ENCODE results near the gene ZNF436. TPM values are rescaled to one million over a fixed set of nuclear protein-coding genes. Genes with fewer than 3 reads are reported as not detected.
A peak's percentile ranks its signal among the peaks of the same experiment; 100 is the strongest.

Gene ZNF436
- total RNA-seq, 1 donor, result 24.6 TPM

- peak; percentile 66 for DNase-seq (ENCODE audit: low read depth)
- H3K4me3 ChIP-seq (ENCODE audit: low read depth, low read length), result no peak overlapping the region
- TF ChIP-seq, protein P1, sequence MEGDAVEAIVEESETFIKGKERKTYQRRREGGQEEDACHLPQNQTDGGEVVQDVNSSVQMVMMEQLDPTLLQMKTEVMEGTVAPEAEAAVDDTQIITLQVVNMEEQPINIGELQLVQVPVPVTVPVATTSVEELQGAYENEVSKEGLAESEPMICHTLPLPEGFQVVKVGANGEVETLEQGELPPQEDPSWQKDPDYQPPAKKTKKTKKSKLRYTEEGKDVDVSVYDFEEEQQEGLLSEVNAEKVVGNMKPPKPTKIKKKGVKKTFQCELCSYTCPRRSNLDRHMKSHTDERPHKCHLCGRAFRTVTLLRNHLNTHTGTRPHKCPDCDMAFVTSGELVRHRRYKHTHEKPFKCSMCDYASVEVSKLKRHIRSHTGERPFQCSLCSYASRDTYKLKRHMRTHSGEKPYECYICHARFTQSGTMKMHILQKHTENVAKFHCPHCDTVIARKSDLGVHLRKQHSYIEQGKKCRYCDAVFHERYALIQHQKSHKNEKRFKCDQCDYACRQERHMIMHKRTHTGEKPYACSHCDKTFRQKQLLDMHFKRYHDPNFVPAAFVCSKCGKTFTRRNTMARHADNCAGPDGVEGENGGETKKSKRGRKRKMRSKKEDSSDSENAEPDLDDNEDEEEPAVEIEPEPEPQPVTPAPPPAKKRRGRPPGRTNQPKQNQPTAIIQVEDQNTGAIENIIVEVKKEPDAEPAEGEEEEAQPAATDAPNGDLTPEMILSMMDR (IDR thresholded peaks at IDR 0.05; ENCODE audit: insufficient read depth, low read depth, low read length), result no peak
Measured at GRCh38 chr1:23400324-23401114, 30.9 kb upstream of the ZNF436 start.

- DNase-seq (ENCODE audit: low read depth), result no peak
- TF ChIP-seq, protein P1 (IDR thresholded peaks at IDR 0.05; ENCODE audit: insufficient read depth, low read depth, low read length), result no peak
- H3K4me3 ChIP-seq (ENCODE audit: low read depth, low read length), result no peak overlapping the region
Measured at GRCh38 chr1:23399229-23399628, 29.6 kb upstream of the ZNF436 start.

DNA sequence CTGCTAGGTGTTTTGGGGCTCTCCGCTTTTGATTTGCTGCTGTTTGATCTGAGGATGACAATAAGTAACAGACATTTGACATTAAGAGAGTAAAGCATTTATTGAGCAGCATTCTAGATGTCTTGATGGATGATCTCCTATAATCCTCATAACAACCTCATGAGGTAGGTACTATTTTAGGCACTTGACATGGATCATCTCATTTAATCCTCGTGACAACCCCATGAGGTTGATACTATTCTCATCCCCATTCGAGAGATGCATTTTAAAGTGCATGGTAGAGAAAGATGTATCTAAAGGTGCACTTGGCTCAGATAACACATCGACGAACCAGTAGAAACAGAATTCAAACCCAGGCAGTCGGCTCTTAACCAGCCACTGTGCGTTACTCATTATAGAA is 28.3 kb upstream of the ZNF436 start:
- TF ChIP-seq, protein P1 (IDR thresholded peaks at IDR 0.05; ENCODE audit: insufficient read depth, low read depth, low read length), result no peak
- H3K4me3 ChIP-seq (ENCODE audit: low read depth, low read length), result no peak overlapping the region
- DNase-seq (ENCODE audit: low read depth), result no peak

GRCh38 chr1:23396380-23396779 is 26.7 kb upstream of the ZNF436 start:
- DNase-seq (ENCODE audit: low read depth), result no peak
- no peak overlapping the region for H3K4me3 ChIP-seq (ENCODE audit: low read depth, low read length)
- TF ChIP-seq, protein P1 (IDR thresholded peaks at IDR 0.05; ENCODE audit: insufficient read depth, low read depth, low read length), result no peak

GRCh38 chr1:23395849-23396248 is 26.2 kb upstream of the ZNF436 start:
- TF ChIP-seq, protein P1 (IDR thresholded peaks at IDR 0.05; ENCODE audit: insufficient read depth, low read depth, low read length), result no peak
- H3K4me3 ChIP-seq (ENCODE audit: low read depth, low read length), result no peak overlapping the region
- no peak for DNase-seq (ENCODE audit: low read depth)

DNA sequence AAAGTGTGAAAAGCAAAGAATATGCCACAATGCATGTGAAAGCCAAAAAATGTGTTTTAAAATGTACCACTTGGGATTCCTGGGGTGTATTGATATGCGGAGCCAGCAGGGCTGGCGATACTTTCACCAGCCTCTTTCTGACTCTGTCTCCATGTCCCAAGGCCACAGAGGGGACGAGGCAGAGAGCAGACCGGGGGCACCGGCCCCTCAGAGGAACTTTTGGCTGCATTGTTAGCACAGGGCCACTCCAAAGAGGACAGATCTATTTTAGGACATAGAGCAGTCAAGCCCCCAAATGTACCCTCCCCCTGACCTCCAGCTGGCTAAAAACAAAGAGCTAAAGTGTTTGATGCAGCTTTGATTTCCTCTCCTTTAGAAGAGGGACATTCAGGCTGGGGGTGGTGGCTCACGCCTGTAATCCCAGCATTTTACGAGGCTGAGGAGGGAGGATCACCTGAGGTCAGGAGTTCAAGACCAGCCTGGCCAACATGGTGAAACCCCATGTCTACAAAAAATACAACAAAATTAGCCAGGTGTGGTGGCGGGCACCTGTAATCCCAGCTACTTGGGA is 25.6 kb upstream of the ZNF436 start:
- H3K4me3 ChIP-seq (ENCODE audit: low read depth, low read length), result peak overlapping the region; percentile 0
- TF ChIP-seq, protein P1 (IDR thresholded peaks at IDR 0.05; ENCODE audit: insufficient read depth, low read depth, low read length), result no peak
- DNase-seq (ENCODE audit: low read depth), result no peak
